ENCODE results near the gene GRAMD1C.

GRAMD1C gene

GRCh38 chr3:113838631-113839209 is at the start of gene GRAMD1C:
Gene GRAMD1C (plus strand): TSS chr3:113838788. CDS start chr3:113838910, 122 bp downstream.
- H3K27ac ChIP-seq (ENCODE audit: low read depth, low read length), result no peak within 1 kb of the TSS

DNA sequence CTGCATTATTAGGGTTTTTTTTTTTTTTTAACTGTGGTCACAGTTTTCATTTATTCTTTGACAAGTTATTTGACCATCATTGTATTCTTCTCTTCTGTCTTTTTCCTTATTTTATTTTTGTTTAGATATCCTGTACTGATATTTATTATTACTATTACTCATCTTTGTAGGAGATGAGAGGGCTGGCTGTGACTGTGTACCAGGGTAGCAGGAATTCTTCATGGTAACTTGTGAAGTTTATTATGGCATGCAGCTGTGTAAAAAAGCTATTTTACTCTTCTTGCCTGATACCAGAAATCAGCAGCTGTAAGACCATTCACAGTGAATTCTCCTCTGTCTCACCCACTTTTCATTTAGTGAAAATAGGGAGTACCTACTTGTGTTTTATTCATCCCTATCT is 47.2 kb upstream of the GRAMD1C start:
- Histone ChIP-seq H3K27me3 (ENCODE audit: low read length) (no peaks in the 10 kb centered on the region), H3K9me2 (replicated peaks; ENCODE audit: insufficient read depth, low read length) (no peaks in the 10 kb centered on the region), H3K79me2 (ENCODE audit: insufficient read depth, low read length) (no peaks in the 10 kb centered on the region), H3K9ac (ENCODE audit: low read length) (no peak overlapping the region), H4K20me1 (ENCODE audit: low read depth, low read length) (no peaks in the 10 kb centered on the region), H3K27ac (ENCODE audit: low read depth, low read length) (no peak overlapping the region), H2AFZ (ENCODE audit: low read depth, low read length, severe bottlenecking) (no peak overlapping the region), H3K9me3 (ENCODE audit: insufficient read depth, low read length) (no peaks in the 10 kb centered on the region), H3K4me3 (ENCODE audit: insufficient read depth, low read length, poor library complexity, severe bottlenecking) (no peak overlapping the region), H3F3A (ENCODE audit: insufficient read depth) (no peaks in the 10 kb centered on the region), H3K4me2 (ENCODE audit: low read depth, low read length, poor library complexity, severe bottlenecking) (no peak overlapping the region), H3K36me3 (ENCODE audit: low read length) (peaks cover 20% of the 10 kb centered on the region; the same call in 1 of the 2 replicates)
- no peak for TF ChIP-seq CTCF (IDR thresholded peaks at IDR 0.05; ENCODE audit: insufficient read depth, low read length, poor library complexity, severe bottlenecking)
- no peak for TF ChIP-seq EZH2phosphoT487 (conservative IDR thresholded peaks at IDR 0.05; ENCODE audit: low read length)

More at GRCh38 chr3:113838631-113839209, at the start of gene GRAMD1C:
- Histone ChIP-seq H3K9ac (ENCODE audit: low read length) (peak within 1 kb of the TSS; percentile 66), H3K36me3 (ENCODE audit: low read length) (no peaks in the 10 kb centered on the region), H3K79me2 (ENCODE audit: insufficient read depth, low read length) (no peaks in the 10 kb centered on the region), H4K20me1 (ENCODE audit: low read depth, low read length) (no peaks in the 10 kb centered on the region), H3K27me3 (ENCODE audit: low read length) (no peaks in the 10 kb centered on the region), H3K4me2 (ENCODE audit: low read depth, low read length, poor library complexity, severe bottlenecking) (peak within 1 kb of the TSS; percentile 66), H3K4me3 (ENCODE audit: insufficient read depth, low read length, poor library complexity, severe bottlenecking) (peak within 1 kb of the TSS; percentile 68), H3K9me3 (ENCODE audit: insufficient read depth, low read length) (no peaks in the 10 kb centered on the region), H3K9me2 (replicated peaks; ENCODE audit: insufficient read depth, low read length) (no peaks in the 10 kb centered on the region), H3F3A (ENCODE audit: insufficient read depth) (peaks cover 3% of the 10 kb centered on the region; the same call in 1 of the 2 replicates), H2AFZ (ENCODE audit: low read depth, low read length, severe bottlenecking) (peak within 1 kb of the TSS; percentile 98)
- TF ChIP-seq CTCF (IDR thresholded peaks at IDR 0.05; ENCODE audit: insufficient read depth, low read length, poor library complexity, severe bottlenecking), result peak; percentile 66
- no peak for TF ChIP-seq EZH2phosphoT487 (conservative IDR thresholded peaks at IDR 0.05; ENCODE audit: low read length)

- Histone ChIP-seq H3K27me3 (ENCODE audit: low read length) (no peaks in the 10 kb centered on the region), H3F3A (ENCODE audit: insufficient read depth) (no peaks in the 10 kb centered on the region)
Measured at GRCh38 chr3:113794526-113794925, 44.1 kb upstream of the GRAMD1C start.

More at GRCh38 chr3:113794526-113794925, 44.1 kb upstream of the GRAMD1C start:
- H2AFZ ChIP-seq (ENCODE audit: low read depth, low read length, severe bottlenecking), result no peak overlapping the region
- H3K79me2 ChIP-seq (ENCODE audit: insufficient read depth, low read length), result no peaks in the 10 kb centered on the region
- H3K4me3 ChIP-seq (ENCODE audit: insufficient read depth, low read length, poor library complexity, severe bottlenecking), result no peak overlapping the region
- no peaks in the 10 kb centered on the region for H3K9me2 ChIP-seq (replicated peaks; ENCODE audit: insufficient read depth, low read length)
- H3K36me3 ChIP-seq (ENCODE audit: low read length), result peaks cover 17% of the 10 kb centered on the region; the same call in 1 of the 2 replicates
- no peak overlapping the region for H3K9ac ChIP-seq (ENCODE audit: low read length)
- no peak overlapping the region for H3K27ac ChIP-seq (ENCODE audit: low read depth, low read length)
- no peak overlapping the region for H3K4me2 ChIP-seq (ENCODE audit: low read depth, low read length, poor library complexity, severe bottlenecking)
- no peaks in the 10 kb centered on the region for H4K20me1 ChIP-seq (ENCODE audit: low read depth, low read length)
- no peaks in the 10 kb centered on the region for H3K9me3 ChIP-seq (ENCODE audit: insufficient read depth, low read length)
- no peak for TF ChIP-seq CTCF (IDR thresholded peaks at IDR 0.05; ENCODE audit: insufficient read depth, low read length, poor library complexity, severe bottlenecking)
- no peak for TF ChIP-seq EZH2phosphoT487 (conservative IDR thresholded peaks at IDR 0.05; ENCODE audit: low read length)

Data from SU-DHL-6 (cell line).